H1 (cell line): ENCODE results near the gene KLHL5. TPM values are rescaled to one million over a fixed set of nuclear protein-coding genes. Genes with fewer than 3 reads are reported as not detected.

Source experiments
- ASH2L ChIP-seq: fragments of 200-600, 300-600 bp; sonication (generic); IDR thresholded peaks from one replicate; pipeline ENCODE4 v1.7.1; 2017; ENCODE audit warnings: low read length
- GTF2F1 ChIP-seq: IDR thresholded peaks from 2 replicates; pipeline ENCODE4 v1.6.1; 2012; ENCODE audit warnings: low read depth, low read length, improper control_type of control experiment, borderline replicate concordance
- POU5F1 ChIP-seq: IDR thresholded peaks from 2 replicates; pipeline ENCODE4 v1.6.1; 2011; ENCODE audit warnings: low read depth, mild to moderate bottlenecking, low read length, moderate library complexity
- TBP ChIP-seq: IDR thresholded peaks from 2 replicates; pipeline ENCODE4 v1.6.1; 2011; ENCODE audit warnings: low read depth, low read length, improper control_type of control experiment
- polyA plus RNA-seq, 7 experiments: library from polyadenylated mRNA; depleted of rRNA in 3 of 7; stranded (reverse) in 5 of 7; unstranded in 2 of 7; fragments of >200 nt in 5 of 7; fragments of 200-250 nt in 2 of 7; gene quantifications; 1 replicate in 5 of 7; 2 replicates in 1 of 7; 4 replicates in 1 of 7; pipeline versions ENCODE4 v1.2.1 to v1.2.3, GENCODE V29; 2011 to 2013; ENCODE audit warnings: missing spikeins in 2 of 7, mixed read lengths in 2 of 7
- total RNA-seq: library from RNA; stranded (reverse); fragmentation: NEBNext Ultra II Directional; extraction: Animal tissue kit (Norgen Biotek cat#: 25700); gene quantifications from 2 replicates; pipeline ENCODE4 v1.2.1, GENCODE V29; 2021
- TF ChIP-seq, protein P1 (sequence below): fragments of 300-600 bp; sonication (generic); IDR thresholded peaks from 2 replicates; pipeline ENCODE4 v1.7.1; 2012; ENCODE audit warnings: low read length, moderate library complexity, mild to moderate bottlenecking, inconsistent platforms; ENCODE audit not compliant: insufficient replicate concordance
- TF ChIP-seq, protein P2 (sequence below): IDR thresholded peaks from 2 replicates; pipeline ENCODE4 v1.6.1; 2011; ENCODE audit warnings: low read length, improper control_type of control experiment

The KLHL5 gene
- total and polyA plus RNA-seq, 2 of the 8 experiments (the other 6 are each of a cell fraction or from before 2014, with no cell fraction given), result 13.0 to 23.6 TPM

- TF ChIP-seq, protein P1, sequence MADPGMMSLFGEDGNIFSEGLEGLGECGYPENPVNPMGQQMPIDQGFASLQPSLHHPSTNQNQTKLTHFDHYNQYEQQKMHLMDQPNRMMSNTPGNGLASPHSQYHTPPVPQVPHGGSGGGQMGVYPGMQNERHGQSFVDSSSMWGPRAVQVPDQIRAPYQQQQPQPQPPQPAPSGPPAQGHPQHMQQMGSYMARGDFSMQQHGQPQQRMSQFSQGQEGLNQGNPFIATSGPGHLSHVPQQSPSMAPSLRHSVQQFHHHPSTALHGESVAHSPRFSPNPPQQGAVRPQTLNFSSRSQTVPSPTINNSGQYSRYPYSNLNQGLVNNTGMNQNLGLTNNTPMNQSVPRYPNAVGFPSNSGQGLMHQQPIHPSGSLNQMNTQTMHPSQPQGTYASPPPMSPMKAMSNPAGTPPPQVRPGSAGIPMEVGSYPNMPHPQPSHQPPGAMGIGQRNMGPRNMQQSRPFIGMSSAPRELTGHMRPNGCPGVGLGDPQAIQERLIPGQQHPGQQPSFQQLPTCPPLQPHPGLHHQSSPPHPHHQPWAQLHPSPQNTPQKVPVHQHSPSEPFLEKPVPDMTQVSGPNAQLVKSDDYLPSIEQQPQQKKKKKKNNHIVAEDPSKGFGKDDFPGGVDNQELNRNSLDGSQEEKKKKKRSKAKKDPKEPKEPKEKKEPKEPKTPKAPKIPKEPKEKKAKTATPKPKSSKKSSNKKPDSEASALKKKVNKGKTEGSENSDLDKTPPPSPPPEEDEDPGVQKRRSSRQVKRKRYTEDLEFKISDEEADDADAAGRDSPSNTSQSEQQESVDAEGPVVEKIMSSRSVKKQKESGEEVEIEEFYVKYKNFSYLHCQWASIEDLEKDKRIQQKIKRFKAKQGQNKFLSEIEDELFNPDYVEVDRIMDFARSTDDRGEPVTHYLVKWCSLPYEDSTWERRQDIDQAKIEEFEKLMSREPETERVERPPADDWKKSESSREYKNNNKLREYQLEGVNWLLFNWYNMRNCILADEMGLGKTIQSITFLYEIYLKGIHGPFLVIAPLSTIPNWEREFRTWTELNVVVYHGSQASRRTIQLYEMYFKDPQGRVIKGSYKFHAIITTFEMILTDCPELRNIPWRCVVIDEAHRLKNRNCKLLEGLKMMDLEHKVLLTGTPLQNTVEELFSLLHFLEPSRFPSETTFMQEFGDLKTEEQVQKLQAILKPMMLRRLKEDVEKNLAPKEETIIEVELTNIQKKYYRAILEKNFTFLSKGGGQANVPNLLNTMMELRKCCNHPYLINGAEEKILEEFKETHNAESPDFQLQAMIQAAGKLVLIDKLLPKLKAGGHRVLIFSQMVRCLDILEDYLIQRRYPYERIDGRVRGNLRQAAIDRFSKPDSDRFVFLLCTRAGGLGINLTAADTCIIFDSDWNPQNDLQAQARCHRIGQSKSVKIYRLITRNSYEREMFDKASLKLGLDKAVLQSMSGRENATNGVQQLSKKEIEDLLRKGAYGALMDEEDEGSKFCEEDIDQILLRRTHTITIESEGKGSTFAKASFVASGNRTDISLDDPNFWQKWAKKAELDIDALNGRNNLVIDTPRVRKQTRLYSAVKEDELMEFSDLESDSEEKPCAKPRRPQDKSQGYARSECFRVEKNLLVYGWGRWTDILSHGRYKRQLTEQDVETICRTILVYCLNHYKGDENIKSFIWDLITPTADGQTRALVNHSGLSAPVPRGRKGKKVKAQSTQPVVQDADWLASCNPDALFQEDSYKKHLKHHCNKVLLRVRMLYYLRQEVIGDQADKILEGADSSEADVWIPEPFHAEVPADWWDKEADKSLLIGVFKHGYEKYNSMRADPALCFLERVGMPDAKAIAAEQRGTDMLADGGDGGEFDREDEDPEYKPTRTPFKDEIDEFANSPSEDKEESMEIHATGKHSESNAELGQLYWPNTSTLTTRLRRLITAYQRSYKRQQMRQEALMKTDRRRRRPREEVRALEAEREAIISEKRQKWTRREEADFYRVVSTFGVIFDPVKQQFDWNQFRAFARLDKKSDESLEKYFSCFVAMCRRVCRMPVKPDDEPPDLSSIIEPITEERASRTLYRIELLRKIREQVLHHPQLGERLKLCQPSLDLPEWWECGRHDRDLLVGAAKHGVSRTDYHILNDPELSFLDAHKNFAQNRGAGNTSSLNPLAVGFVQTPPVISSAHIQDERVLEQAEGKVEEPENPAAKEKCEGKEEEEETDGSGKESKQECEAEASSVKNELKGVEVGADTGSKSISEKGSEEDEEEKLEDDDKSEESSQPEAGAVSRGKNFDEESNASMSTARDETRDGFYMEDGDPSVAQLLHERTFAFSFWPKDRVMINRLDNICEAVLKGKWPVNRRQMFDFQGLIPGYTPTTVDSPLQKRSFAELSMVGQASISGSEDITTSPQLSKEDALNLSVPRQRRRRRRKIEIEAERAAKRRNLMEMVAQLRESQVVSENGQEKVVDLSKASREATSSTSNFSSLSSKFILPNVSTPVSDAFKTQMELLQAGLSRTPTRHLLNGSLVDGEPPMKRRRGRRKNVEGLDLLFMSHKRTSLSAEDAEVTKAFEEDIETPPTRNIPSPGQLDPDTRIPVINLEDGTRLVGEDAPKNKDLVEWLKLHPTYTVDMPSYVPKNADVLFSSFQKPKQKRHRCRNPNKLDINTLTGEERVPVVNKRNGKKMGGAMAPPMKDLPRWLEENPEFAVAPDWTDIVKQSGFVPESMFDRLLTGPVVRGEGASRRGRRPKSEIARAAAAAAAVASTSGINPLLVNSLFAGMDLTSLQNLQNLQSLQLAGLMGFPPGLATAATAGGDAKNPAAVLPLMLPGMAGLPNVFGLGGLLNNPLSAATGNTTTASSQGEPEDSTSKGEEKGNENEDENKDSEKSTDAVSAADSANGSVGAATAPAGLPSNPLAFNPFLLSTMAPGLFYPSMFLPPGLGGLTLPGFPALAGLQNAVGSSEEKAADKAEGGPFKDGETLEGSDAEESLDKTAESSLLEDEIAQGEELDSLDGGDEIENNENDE, result no peak
- TF ChIP-seq GTF2F1 (no peak), TBP (no peak), POU5F1 (no peak), ASH2L (no peak)
- TF ChIP-seq, protein P2, sequence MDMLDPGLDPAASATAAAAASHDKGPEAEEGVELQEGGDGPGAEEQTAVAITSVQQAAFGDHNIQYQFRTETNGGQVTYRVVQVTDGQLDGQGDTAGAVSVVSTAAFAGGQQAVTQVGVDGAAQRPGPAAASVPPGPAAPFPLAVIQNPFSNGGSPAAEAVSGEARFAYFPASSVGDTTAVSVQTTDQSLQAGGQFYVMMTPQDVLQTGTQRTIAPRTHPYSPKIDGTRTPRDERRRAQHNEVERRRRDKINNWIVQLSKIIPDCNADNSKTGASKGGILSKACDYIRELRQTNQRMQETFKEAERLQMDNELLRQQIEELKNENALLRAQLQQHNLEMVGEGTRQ, result no peak
Measured at GRCh38 chr4:39030725-39031124, 31.3 kb upstream of the KLHL5 start (continued).
